B cell (primary cell): Measurements from ENCODE around the gene SEMA4D.

Experiments
- EZH2 ChIP-seq: IDR thresholded peaks from 2 replicates; pipeline ENCODE4 v1.6.1; 2012; ENCODE audit warnings: borderline replicate concordance, low read depth, mild to moderate bottlenecking, moderate library complexity, low read length; ENCODE audit not compliant: insufficient read depth, poor library complexity, severe bottlenecking
- TF ChIP-seq, protein P1 (sequence below): fragments of 200-600 bp; IDR thresholded peaks from one replicate; pipeline ENCODE4 v1.8.0; 2022; ENCODE audit warnings: antibody characterized with exemption, mild to moderate bottlenecking

DNA sequence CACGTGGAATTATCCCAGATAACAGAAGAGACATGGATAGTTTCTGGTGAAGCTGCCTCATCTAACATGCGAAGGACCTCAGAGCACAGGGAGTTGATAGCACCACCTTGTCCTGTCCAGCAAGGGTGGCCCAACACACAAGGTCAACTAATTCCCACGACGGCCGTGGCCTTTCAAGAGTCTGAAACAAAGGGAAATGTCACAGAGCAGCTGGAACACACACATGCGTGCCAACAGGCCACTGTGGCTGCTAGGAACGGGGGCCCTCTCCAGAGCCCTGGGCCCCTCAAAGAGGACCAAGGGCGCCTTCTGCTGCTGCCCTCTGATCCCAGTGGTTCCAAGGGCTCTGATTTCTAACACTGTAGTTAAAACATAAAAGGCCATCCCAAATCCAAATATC is 128.9 kb downstream of the SEMA4D start:
- TF ChIP-seq, protein P1, sequence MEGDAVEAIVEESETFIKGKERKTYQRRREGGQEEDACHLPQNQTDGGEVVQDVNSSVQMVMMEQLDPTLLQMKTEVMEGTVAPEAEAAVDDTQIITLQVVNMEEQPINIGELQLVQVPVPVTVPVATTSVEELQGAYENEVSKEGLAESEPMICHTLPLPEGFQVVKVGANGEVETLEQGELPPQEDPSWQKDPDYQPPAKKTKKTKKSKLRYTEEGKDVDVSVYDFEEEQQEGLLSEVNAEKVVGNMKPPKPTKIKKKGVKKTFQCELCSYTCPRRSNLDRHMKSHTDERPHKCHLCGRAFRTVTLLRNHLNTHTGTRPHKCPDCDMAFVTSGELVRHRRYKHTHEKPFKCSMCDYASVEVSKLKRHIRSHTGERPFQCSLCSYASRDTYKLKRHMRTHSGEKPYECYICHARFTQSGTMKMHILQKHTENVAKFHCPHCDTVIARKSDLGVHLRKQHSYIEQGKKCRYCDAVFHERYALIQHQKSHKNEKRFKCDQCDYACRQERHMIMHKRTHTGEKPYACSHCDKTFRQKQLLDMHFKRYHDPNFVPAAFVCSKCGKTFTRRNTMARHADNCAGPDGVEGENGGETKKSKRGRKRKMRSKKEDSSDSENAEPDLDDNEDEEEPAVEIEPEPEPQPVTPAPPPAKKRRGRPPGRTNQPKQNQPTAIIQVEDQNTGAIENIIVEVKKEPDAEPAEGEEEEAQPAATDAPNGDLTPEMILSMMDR: no peak
- no peak for TF ChIP-seq EZH2
